Suprapubic skin (tissue), 4 donors: ENCODE data around the gene SCNN1B. TPM values are rescaled to one million over a fixed set of nuclear protein-coding genes. Genes with fewer than 3 reads are reported as not detected.
"Not testable (repeated sequence)": the region's sequence is repeated elsewhere in the genome, so short reads cannot be mapped to it uniquely, and the experiment has no call there.

Experiments
- DNase-seq, 2 donors: peaks; one replicate each; pipeline ENCODE4 v3.0.0-alpha.2; 2019; ENCODE audit warnings: low spot score in 2 of 2
- H3K27ac ChIP-seq: fragments of 200-600 bp; sonication (generic); one replicate; pipeline ENCODE4 v1.5.1; 2019
- H3K27me3 ChIP-seq: fragments of 200-600 bp; sonication (generic); one replicate; pipeline ENCODE4 v1.5.1; 2019
- H3K36me3 ChIP-seq: fragments of 200-600 bp; sonication (generic); one replicate; pipeline ENCODE4 v1.5.1; 2019
- H3K4me1 ChIP-seq: fragments of 200-600 bp; sonication (generic); one replicate; pipeline ENCODE4 v1.5.1; 2019
- H3K4me3 ChIP-seq: fragments of 200-600 bp; sonication (generic); one replicate; pipeline ENCODE4 v1.5.1; 2019; ENCODE audit warnings: mild to moderate bottlenecking
- H3K9me3 ChIP-seq: fragments of 200-600 bp; sonication (generic); one replicate; pipeline ENCODE4 v1.5.1; 2019
- CTCF ChIP-seq, 2 donors: fragments of 200-600 bp in 1 of 2; fragments of 450-650 bp in 1 of 2; sonication (generic) in 1 of 2; IDR thresholded peaks; one replicate each; pipeline ENCODE4 v1.5.1; 2016 to 2019; ENCODE audit warnings: antibody characterized with exemption in 2 of 2, mild to moderate bottlenecking in 1 of 2, moderate library complexity in 1 of 2
- EP300 ChIP-seq: sonication (generic); formaldehyde crosslinking; IDR thresholded peaks from one replicate; pipeline ENCODE4 v1.6.1; 2017; ENCODE audit warnings: antibody characterized with exemption
- POLR2A ChIP-seq, 2 donors: fragments of 450-650 bp; IDR thresholded peaks; one replicate each; pipeline ENCODE4 v1.6.1; 2017; ENCODE audit warnings: antibody characterized with exemption in 2 of 2, mild to moderate bottlenecking in 2 of 2, moderate library complexity in 2 of 2
- POLR2AphosphoS5 ChIP-seq, 3 donors: sonication (generic); formaldehyde crosslinking; IDR thresholded peaks; one replicate each; pipeline ENCODE4 v1.6.1; 2017; ENCODE audit warnings: antibody characterized with exemption in 3 of 3
- WGBS: methylation state at CpG from one replicate; pipeline ENCODE4 v1.1.5; 2018; 5-methylcytosine and 5-hydroxymethylcytosine counted together
- total RNA-seq, 4 donors: library from RNA; depleted of rRNA; stranded (reverse); fragments of >200 nt; gene quantifications; one replicate each; pipeline ENCODE4 v1.1.0, GENCODE V29; 2016

The SCNN1B gene
- total RNA-seq, 4 donors from 2014 or later: 36.8 to 73.6 (median 64.1) TPM

DNA sequence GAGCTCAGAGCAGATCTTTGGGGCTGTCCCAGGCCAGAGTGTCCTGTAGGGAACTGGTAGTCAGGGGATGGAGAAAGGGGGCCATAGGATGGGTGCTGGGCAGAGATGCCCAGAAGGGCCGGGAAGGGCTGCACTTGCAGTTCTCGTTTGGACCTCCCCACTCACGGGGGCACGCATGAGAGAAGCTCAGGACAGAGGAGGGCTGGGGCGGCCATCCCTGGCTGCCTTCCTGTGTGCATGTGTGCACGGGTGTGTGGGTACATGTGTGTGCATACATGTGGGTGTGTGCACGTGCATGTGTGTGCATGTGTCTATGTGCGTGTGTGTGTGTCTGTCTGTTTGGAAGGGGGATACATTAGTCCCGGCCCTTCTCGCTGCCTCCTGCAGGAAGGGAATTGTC, 77.6 kb downstream of the SCNN1B start:
- WGBS: 75% methylated on average over 10 of the region's 10 CpGs
- Histone ChIP-seq H3K27ac (no peak overlapping the region), H3K4me3 (no peak overlapping the region), H3K9me3 (no peaks in the 10 kb centered on the region), H3K4me1 (no peaks in the 10 kb centered on the region), H3K36me3 (no peaks in the 10 kb centered on the region), H3K27me3 (no peaks in the 10 kb centered on the region)
- TF ChIP-seq EP300: no peak
- DNase-seq: no peak

DNA sequence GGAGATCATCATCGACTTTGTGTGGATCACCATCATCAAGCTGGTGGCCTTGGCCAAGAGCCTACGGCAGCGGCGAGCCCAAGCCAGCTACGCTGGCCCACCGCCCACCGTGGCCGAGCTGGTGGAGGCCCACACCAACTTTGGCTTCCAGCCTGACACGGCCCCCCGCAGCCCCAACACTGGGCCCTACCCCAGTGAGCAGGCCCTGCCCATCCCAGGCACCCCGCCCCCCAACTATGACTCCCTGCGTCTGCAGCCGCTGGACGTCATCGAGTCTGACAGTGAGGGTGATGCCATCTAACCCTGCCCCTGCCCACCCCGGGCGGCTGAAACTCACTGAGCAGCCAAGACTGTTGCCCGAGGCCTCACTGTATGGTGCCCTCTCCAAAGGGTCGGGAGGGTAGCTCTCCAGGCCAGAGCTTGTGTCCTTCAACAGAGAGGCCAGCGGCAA, 78.4 kb downstream of the SCNN1B start:
- Histone ChIP-seq H3K27me3 (no peaks in the 10 kb centered on the region), H3K9me3 (no peaks in the 10 kb centered on the region), H3K4me3 (no peak overlapping the region), H3K36me3 (no peaks in the 10 kb centered on the region), H3K4me1 (peaks cover 3% of the 10 kb centered on the region), H3K27ac (no peak overlapping the region)
- no peak for DNase-seq
- TF ChIP-seq POLR2A (IDR thresholded peaks at IDR 0.05) (no peak), POLR2AphosphoS5 (IDR thresholded peaks at IDR 0.05) (no peak)
- WGBS: 93% methylated on average over 10 of the region's 20 CpGs

- not testable (repeated sequence) for H3K4me1 ChIP-seq, H3K9me3 ChIP-seq, H3K27ac ChIP-seq, H3K27me3 ChIP-seq, H3K36me3 ChIP-seq, DNase-seq, H3K4me3 ChIP-seq
- 72% methylated on average over 9 of the region's 9 CpGs for WGBS
Measured at GRCh38 chr16:23381702-23382101, 79.6 kb downstream of the SCNN1B start.

DNA sequence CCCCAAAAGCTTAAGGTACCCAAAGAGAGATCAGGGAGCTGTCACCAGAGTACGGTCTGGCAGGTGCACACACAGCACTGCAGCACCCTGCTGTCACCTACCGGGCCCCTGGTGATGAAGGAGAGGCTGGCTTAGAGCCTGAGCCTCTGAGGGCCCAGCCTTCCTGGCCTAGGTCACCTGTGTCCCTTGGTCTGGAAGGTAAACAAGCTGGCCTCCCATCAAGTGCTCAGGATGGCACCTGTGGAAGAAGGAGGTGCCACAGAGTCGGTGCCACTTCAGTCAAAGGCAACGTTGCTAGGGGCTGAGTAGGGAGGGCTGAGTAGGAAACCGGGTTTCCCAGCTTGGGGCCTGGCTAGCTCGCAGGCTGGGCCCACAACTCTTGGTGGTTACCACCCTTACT, 80.2 kb downstream of the SCNN1B start:
- Histone ChIP-seq H3K9me3 (no peaks in the 10 kb centered on the region), H3K4me1 (peaks cover 7% of the 10 kb centered on the region), H3K36me3 (no peaks in the 10 kb centered on the region), H3K27me3 (no peaks in the 10 kb centered on the region), H3K27ac (no peak overlapping the region), H3K4me3 (no peak overlapping the region)
- TF ChIP-seq EP300: no peak
- DNase-seq: no peak
- 80% methylated on average over 6 of the region's 6 CpGs for WGBS

DNA sequence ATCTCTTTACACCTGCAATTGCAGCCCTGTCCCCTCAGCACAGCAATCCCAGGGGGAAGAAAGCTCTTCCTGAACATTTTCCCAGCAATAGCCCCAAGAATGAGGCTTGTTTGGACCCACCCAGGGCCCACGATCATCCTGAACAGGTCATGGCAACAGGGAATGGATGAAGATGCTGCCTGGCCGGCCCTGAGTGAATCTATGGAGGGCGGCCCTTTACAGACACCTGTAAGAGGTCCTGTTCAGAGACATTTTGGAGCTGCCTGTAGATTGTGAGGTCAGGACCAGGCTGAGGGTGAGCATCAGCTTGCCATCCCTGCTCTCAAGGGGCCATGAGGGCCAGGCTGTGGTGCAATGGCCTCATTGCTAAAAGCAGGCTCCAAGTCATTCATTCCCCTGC, 81.8 kb downstream of the SCNN1B start:
- peaks cover 11% of the 10 kb centered on the region for H3K36me3 ChIP-seq
- H3K27me3 ChIP-seq: no peaks in the 10 kb centered on the region
- peak overlapping the region; percentile 29 for H3K27ac ChIP-seq
- TF ChIP-seq POLR2AphosphoS5 (IDR thresholded peaks at IDR 0.05) (no peak), POLR2A (IDR thresholded peaks at IDR 0.05) (no peak), CTCF (IDR thresholded peaks at IDR 0.05) (no peak)
- H3K4me1 ChIP-seq: peaks cover 7% of the 10 kb centered on the region
- no peaks in the 10 kb centered on the region for H3K9me3 ChIP-seq
- DNase-seq: no peak
- no peak overlapping the region for H3K4me3 ChIP-seq
- WGBS: 82% methylated on average over 2 of the region's 3 CpGs

GRCh38 chr16:23384878-23385277, 82.8 kb downstream of the SCNN1B start:
- peaks cover 7% of the 10 kb centered on the region for H3K4me1 ChIP-seq
- H3K4me3 ChIP-seq: no peak overlapping the region
- TF ChIP-seq EP300 (no peak), POLR2A (IDR thresholded peaks at IDR 0.05) (no peak), POLR2AphosphoS5 (IDR thresholded peaks at IDR 0.05) (no peak), CTCF (IDR thresholded peaks at IDR 0.05) (no peak)
- WGBS: 73% methylated on average over 10 of the region's 10 CpGs
- H3K27me3 ChIP-seq: no peaks in the 10 kb centered on the region
- DNase-seq: no peak
- peak overlapping the region; percentile 71 for H3K27ac ChIP-seq
- H3K9me3 ChIP-seq: no peaks in the 10 kb centered on the region
- peaks cover 21% of the 10 kb centered on the region for H3K36me3 ChIP-seq

DNA sequence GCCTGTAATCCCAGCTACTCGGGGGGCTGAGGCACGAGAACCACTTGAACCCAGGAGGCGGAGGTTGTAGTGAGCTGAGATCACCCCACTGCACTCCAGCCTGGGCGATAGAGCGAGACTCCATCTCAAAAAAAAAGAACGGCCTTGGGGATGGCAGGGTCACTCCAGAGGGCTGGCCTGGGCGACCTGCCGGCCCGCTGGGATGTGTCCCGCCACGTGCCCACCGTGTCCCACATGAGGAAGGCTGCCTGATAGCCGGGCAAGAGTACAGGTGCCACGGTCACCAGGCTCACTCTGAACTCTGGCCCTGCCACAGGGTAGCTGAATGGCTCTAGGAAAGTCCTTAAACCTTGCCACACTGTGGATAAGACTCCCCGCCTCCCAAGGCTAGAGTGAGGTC, 83.3 kb downstream of the SCNN1B start:
- H3K27ac ChIP-seq: peak overlapping the region; percentile 71
- H3K4me3 ChIP-seq: no peak overlapping the region
- no peaks in the 10 kb centered on the region for H3K27me3 ChIP-seq
- peaks cover 25% of the 10 kb centered on the region for H3K36me3 ChIP-seq
- WGBS: 96% methylated on average over 6 of the region's 15 CpGs
- peaks cover 7% of the 10 kb centered on the region for H3K4me1 ChIP-seq
- TF ChIP-seq POLR2AphosphoS5 (IDR thresholded peaks at IDR 0.05) (no peak), EP300 (no peak), POLR2A (IDR thresholded peaks at IDR 0.05) (no peak), CTCF (IDR thresholded peaks at IDR 0.05) (no peak)
- DNase-seq: no peak
- no peaks in the 10 kb centered on the region for H3K9me3 ChIP-seq
